H9 (cell line): Measurements from ENCODE around the gene NBEA. TPM values are rescaled to one million over a fixed set of nuclear protein-coding genes. Genes with fewer than 3 reads are reported as not detected.
A peak's percentile ranks its signal among the peaks of the same experiment; 100 is the strongest.

Experiments used
- DNase-seq: peaks from one replicate; pipeline ENCODE4 v3.0.0-alpha.2; 2017
- H2AFZ ChIP-seq: one replicate; pipeline ENCODE4 v1.6.1; 2013; ENCODE audit warnings: mild to moderate bottlenecking, low read length, control low read depth, moderate library complexity
- H2AK5ac ChIP-seq: 2 replicates; pipeline ENCODE4 v1.6.1; 2013; ENCODE audit warnings: low read length, control low read depth, mixed read lengths; ENCODE audit not compliant: insufficient read length
- H2BK120ac ChIP-seq: one replicate; pipeline ENCODE4 v1.6.1; 2013; ENCODE audit warnings: low read depth, mild to moderate bottlenecking, low read length, control low read depth, inconsistent platforms; ENCODE audit not compliant: poor library complexity, severe bottlenecking
- H2BK12ac ChIP-seq: 2 replicates; pipeline ENCODE4 v1.6.1; 2013; ENCODE audit warnings: low read length, control low read depth, mixed read lengths, low read depth; ENCODE audit not compliant: insufficient read length
- H2BK15ac ChIP-seq: 2 replicates; pipeline ENCODE4 v1.6.1; 2013; ENCODE audit warnings: low read depth, low read length, control low read depth
- H2BK20ac ChIP-seq: one replicate; pipeline ENCODE4 v1.6.1; 2013; ENCODE audit warnings: low read depth, mild to moderate bottlenecking, low read length, control low read depth, inconsistent platforms; ENCODE audit not compliant: poor library complexity, severe bottlenecking
- H2BK5ac ChIP-seq: 2 replicates; pipeline ENCODE4 v1.6.1; 2013; ENCODE audit warnings: low read length, control low read depth, mixed read lengths; ENCODE audit not compliant: insufficient read length
- H3K14ac ChIP-seq: 2 replicates; pipeline ENCODE4 v1.6.1; 2013; ENCODE audit warnings: low read length, control low read depth; ENCODE audit not compliant: insufficient read depth
- H3K18ac ChIP-seq: 2 replicates; pipeline ENCODE4 v1.6.1; 2013; ENCODE audit warnings: low read depth, mild to moderate bottlenecking, mixed read lengths, low read length, control low read depth; ENCODE audit not compliant: insufficient read length
- H3K23ac ChIP-seq: 2 replicates; pipeline ENCODE4 v1.6.1; 2013; ENCODE audit warnings: low read length, control low read depth, mixed read lengths, low read depth; ENCODE audit not compliant: insufficient read length
- H3K23me2 ChIP-seq: 2 replicates; pipeline ENCODE4 v1.6.1; 2013; ENCODE audit warnings: low read depth, mild to moderate bottlenecking, mixed read lengths, low read length, control low read depth; ENCODE audit not compliant: insufficient read length, poor library complexity, severe bottlenecking
- H3K27ac ChIP-seq: 2 replicates; pipeline ENCODE4 v1.5.1; 2013; ENCODE audit warnings: low read length, control low read depth, mixed read lengths, low read depth; ENCODE audit not compliant: insufficient read length
- H3K27me3 ChIP-seq: 2 replicates; pipeline ENCODE4 v1.6.1; 2013; ENCODE audit warnings: low read length, control low read depth, inconsistent platforms; ENCODE audit not compliant: insufficient read depth
- H3K4ac ChIP-seq: 2 replicates; pipeline ENCODE4 v1.6.1; 2013; ENCODE audit warnings: low read depth, mild to moderate bottlenecking, control low read depth, inconsistent platforms, low read length, moderate library complexity
- H3K4me1 ChIP-seq: 2 replicates; pipeline ENCODE4 v1.6.1; 2013; ENCODE audit warnings: low read length, control low read depth, inconsistent platforms; ENCODE audit not compliant: insufficient read depth
- H3K4me2 ChIP-seq: 2 replicates; pipeline ENCODE4 v1.6.1; 2013; ENCODE audit warnings: low read length, control low read depth, mixed read lengths; ENCODE audit not compliant: insufficient read length, insufficient read depth
- H3K56ac ChIP-seq: 2 replicates; pipeline ENCODE4 v1.6.1; 2013; ENCODE audit warnings: low read depth, mild to moderate bottlenecking, mixed read lengths, low read length, control low read depth; ENCODE audit not compliant: insufficient read length
- H3K79me1 ChIP-seq: 2 replicates; pipeline ENCODE4 v1.6.1; 2013; ENCODE audit warnings: low read depth, mild to moderate bottlenecking, moderate library complexity, low read length, control low read depth, inconsistent platforms; ENCODE audit not compliant: insufficient read depth, poor library complexity, severe bottlenecking
- H3K79me2 ChIP-seq: 2 replicates; pipeline ENCODE4 v1.6.1; 2013; ENCODE audit warnings: low read length, control low read depth, inconsistent platforms; ENCODE audit not compliant: insufficient read depth
- H3K9ac ChIP-seq: 2 replicates; pipeline ENCODE4 v1.6.1; 2013; ENCODE audit warnings: low read length, control low read depth, mixed read lengths; ENCODE audit not compliant: insufficient read length; ENCODE audit errors: extremely low read depth
- H3K9me3 ChIP-seq: one replicate; pipeline ENCODE4 v1.6.1; 2013; ENCODE audit warnings: low read depth, low read length, inconsistent platforms; ENCODE audit not compliant: control insufficient read depth
- H3T11ph ChIP-seq: one replicate; pipeline ENCODE4 v1.6.1; 2013; ENCODE audit warnings: mild to moderate bottlenecking, low read length, control low read depth, inconsistent platforms
- H4K20me1 ChIP-seq: one replicate; pipeline ENCODE4 v1.6.1; 2013; ENCODE audit not compliant: control insufficient read depth, insufficient read length, insufficient read depth
- H4K5ac ChIP-seq: 2 replicates; pipeline ENCODE4 v1.6.1; 2013; ENCODE audit warnings: low read depth, mild to moderate bottlenecking, mixed read lengths, low read length, control low read depth; ENCODE audit not compliant: insufficient read length
- H4K8ac ChIP-seq: replicated peaks from 2 replicates; pipeline ENCODE4 v1.6.1; 2013; ENCODE audit warnings: low read length, control low read depth, mixed read lengths, low read depth; ENCODE audit not compliant: insufficient read length
- H4K91ac ChIP-seq: 2 replicates; pipeline ENCODE4 v1.6.1; 2013; ENCODE audit warnings: low read depth, mild to moderate bottlenecking, moderate library complexity, mixed read lengths, low read length, control low read depth; ENCODE audit not compliant: insufficient read length
- H3K27ac Mint-ChIP-seq, 3 experiments: 2 replicates in 2 of 3; 3 replicates in 1 of 3; pipeline ENCODE4 v1.8.0; 2020 to 2021; ENCODE audit warnings: mixed read lengths in 3 of 3, mild to moderate bottlenecking in 1 of 3, moderate library complexity in 1 of 3
- H3K27me3 Mint-ChIP-seq: 2 replicates; pipeline ENCODE4 v1.8.0; 2021; ENCODE audit warnings: low read depth, mild to moderate bottlenecking, moderate library complexity, mixed read lengths
- H3K36me3 Mint-ChIP-seq, 3 experiments: 2 replicates in 2 of 3; 3 replicates in 1 of 3; pipeline ENCODE4 v1.8.0; 2020 to 2021; ENCODE audit warnings: low read depth in 3 of 3, mixed read lengths in 3 of 3; ENCODE audit not compliant: insufficient read depth in 1 of 3
- H3K4me1 Mint-ChIP-seq, 2 experiments: 2 replicates each; pipeline ENCODE4 v1.8.0; 2020; ENCODE audit warnings: mixed read lengths in 2 of 2
- H3K4me3 Mint-ChIP-seq, 2 experiments: 2 replicates in 1 of 2; 3 replicates in 1 of 2; pipeline ENCODE4 v1.8.0; 2020 to 2021; ENCODE audit warnings: mild to moderate bottlenecking in 2 of 2, mixed read lengths in 2 of 2, moderate library complexity in 1 of 2
- H3K9me3 Mint-ChIP-seq, 2 experiments: 2 replicates in 1 of 2; 3 replicates in 1 of 2; pipeline ENCODE4 v1.8.0; 2020; ENCODE audit warnings: mild to moderate bottlenecking in 2 of 2, mixed read lengths in 2 of 2, moderate library complexity in 1 of 2
- WGBS: extraction: QIAGEN DNeasy Blood & Tissue Kit; methylation state at CpG from one replicate; pipeline ENCODE4 v1.1.7; 2013; ENCODE audit warnings: missing lambda C conversion rate, low lambda C conversion rate, mixed read lengths; ENCODE audit not compliant: insufficient read length; ENCODE audit errors: extremely low coverage; 5-methylcytosine and 5-hydroxymethylcytosine counted together
- total RNA-seq: library from RNA; stranded (reverse); gene quantifications from 2 replicates; pipeline ENCODE4 v1.2.1, GENCODE V29; 2021
- TF ChIP-seq, protein P1 (sequence below): fragments of 200-600 bp; sonication (generic); conservative IDR thresholded peaks from 3 replicates; pipeline ENCODE4 v1.8.0; 2021; ENCODE audit warnings: antibody characterized with exemption, mild to moderate bottlenecking

The NBEA gene
- total RNA-seq, 1 experiment from 2014 or later: 17.3 TPM

DNA sequence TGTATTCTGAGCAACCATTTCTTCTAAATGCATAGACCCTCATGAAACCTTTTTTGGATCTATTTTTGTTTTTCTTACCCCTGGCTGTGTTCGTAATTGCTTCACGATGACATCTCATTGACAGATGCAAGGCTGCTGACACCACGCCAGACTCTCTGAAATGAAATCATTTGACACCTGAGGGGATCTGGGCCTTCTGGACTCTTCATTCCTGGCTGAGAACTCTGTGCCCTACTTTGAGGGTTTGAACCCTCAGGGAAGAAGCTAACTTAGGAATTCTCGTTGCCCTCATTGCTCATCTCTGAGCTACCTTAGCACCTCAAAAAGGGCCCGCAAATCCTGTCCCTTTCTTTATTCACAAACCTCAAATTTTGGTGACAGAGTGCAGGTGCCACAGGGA lies 40.5 kb upstream of the NBEA start:
- TF ChIP-seq, protein P1, sequence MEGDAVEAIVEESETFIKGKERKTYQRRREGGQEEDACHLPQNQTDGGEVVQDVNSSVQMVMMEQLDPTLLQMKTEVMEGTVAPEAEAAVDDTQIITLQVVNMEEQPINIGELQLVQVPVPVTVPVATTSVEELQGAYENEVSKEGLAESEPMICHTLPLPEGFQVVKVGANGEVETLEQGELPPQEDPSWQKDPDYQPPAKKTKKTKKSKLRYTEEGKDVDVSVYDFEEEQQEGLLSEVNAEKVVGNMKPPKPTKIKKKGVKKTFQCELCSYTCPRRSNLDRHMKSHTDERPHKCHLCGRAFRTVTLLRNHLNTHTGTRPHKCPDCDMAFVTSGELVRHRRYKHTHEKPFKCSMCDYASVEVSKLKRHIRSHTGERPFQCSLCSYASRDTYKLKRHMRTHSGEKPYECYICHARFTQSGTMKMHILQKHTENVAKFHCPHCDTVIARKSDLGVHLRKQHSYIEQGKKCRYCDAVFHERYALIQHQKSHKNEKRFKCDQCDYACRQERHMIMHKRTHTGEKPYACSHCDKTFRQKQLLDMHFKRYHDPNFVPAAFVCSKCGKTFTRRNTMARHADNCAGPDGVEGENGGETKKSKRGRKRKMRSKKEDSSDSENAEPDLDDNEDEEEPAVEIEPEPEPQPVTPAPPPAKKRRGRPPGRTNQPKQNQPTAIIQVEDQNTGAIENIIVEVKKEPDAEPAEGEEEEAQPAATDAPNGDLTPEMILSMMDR: no peak
- H2BK12ac ChIP-seq: no peak overlapping the region
- Mint-ChIP-seq H3K9me3 (no peaks in the 10 kb centered on the region; a peak in 1 of 5 replicates), H3K27me3 (peaks cover 2% of the 10 kb centered on the region), H3K27ac (peak overlapping the region in 1 of 3 experiments; percentile 4; a peak in 1 of 7 replicates), H3K36me3 (peaks cover 0 to 7% (median 4%) of the 10 kb centered on the region in 3 experiments; a peak in 2 of 7 replicates), H3K4me3 (peak overlapping the region in 1 of 2 experiments; percentile 5; a peak in 1 of 5 replicates), H3K4me1 (peaks cover 61 to 63% of the 10 kb centered on the region in 2 experiments)
- no peaks in the 10 kb centered on the region for H3K9me3 ChIP-seq
- no peaks in the 10 kb centered on the region for H3K79me2 ChIP-seq
- no peak overlapping the region for H3T11ph ChIP-seq
- H4K20me1 ChIP-seq: no peaks in the 10 kb centered on the region
- no CpG with 5 or more reads among the region's 5 CpGs for WGBS
- H2BK5ac ChIP-seq: no peak overlapping the region
- H2BK15ac ChIP-seq: no peak overlapping the region
- H3K14ac ChIP-seq: no peak overlapping the region
- no peak overlapping the region for H4K5ac ChIP-seq
- H3K9ac ChIP-seq: no peak overlapping the region
- no peak for DNase-seq
- no peak overlapping the region for H2AK5ac ChIP-seq
- no peak overlapping the region for H3K4ac ChIP-seq
- H2BK20ac ChIP-seq: no peak overlapping the region
- no peak overlapping the region for H3K18ac ChIP-seq
- no peaks in the 10 kb centered on the region for H3K79me1 ChIP-seq
- no peak overlapping the region for H2BK120ac ChIP-seq
- H3K27me3 ChIP-seq: no peaks in the 10 kb centered on the region
- H3K23me2 ChIP-seq: peaks cover 3% of the 10 kb centered on the region
- H2AFZ ChIP-seq: no peak overlapping the region
- H4K91ac ChIP-seq: no peak overlapping the region
- no peak overlapping the region for H3K27ac ChIP-seq
- H4K8ac ChIP-seq: no peak overlapping the region
- no peak overlapping the region for H3K23ac ChIP-seq
- no peak overlapping the region for H3K56ac ChIP-seq
- H3K4me2 ChIP-seq: no peak overlapping the region
- peaks cover 3% of the 10 kb centered on the region; the same call in 1 of the 2 replicates for H3K4me1 ChIP-seq
